Measurements from ENCODE around the gene CCL22.

The CCL22 gene

GRCh38 chr16:57384248-57385070 is 25.9 kb downstream of the CCL22 start:
- Histone ChIP-seq H3K27me3 (ENCODE audit: insufficient read depth, poor library complexity, severe bottlenecking) (no peaks in the 10 kb centered on the region), H3K27ac (replicated peaks) (no peak overlapping the region), H3K4me3 (replicated peaks; ENCODE audit: insufficient read depth, low read length) (no peak overlapping the region)
- TF ChIP-seq SPI1 (IDR thresholded peaks at IDR 0.05; ENCODE audit: borderline replicate concordance, low read depth) (peak; percentile 94), POLR2AphosphoS5 (IDR thresholded peaks at IDR 0.05; ENCODE audit: low read depth) (no peak)
- peak in 1 of 2 experiments; percentile 54 for DNase-seq (ENCODE audit: low read depth in 1 of 2, low spot score in 1 of 2)

- Histone ChIP-seq H3K4me3 (replicated peaks; ENCODE audit: insufficient read depth, low read length) (no peak overlapping the region), H3K27ac (replicated peaks) (no peak overlapping the region), H3K27me3 (ENCODE audit: insufficient read depth, poor library complexity, severe bottlenecking) (no peaks in the 10 kb centered on the region)
- DNase-seq (ENCODE audit: low read depth in 1 of 2, low spot score in 1 of 2): no peak
- TF ChIP-seq SPI1 (IDR thresholded peaks at IDR 0.05; ENCODE audit: borderline replicate concordance, low read depth): no peak
- no peak for TF ChIP-seq POLR2AphosphoS5 (IDR thresholded peaks at IDR 0.05; ENCODE audit: low read depth)
- no peak for TF ChIP-seq CTCF (IDR thresholded peaks at IDR 0.05; ENCODE audit: insufficient read depth, low read length)
- TF ChIP-seq REST (IDR thresholded peaks at IDR 0.05; ENCODE audit: insufficient replicate concordance, low read depth): no peak
- no peak for TF ChIP-seq GABPA (IDR thresholded peaks at IDR 0.05; ENCODE audit: low read depth)
Measured at GRCh38 chr16:57385083-57385482, 26.5 kb downstream of the CCL22 start.

GRCh38 chr16:57386381-57386951 is 27.9 kb downstream of the CCL22 start:
- no peak overlapping the region for H3K27ac ChIP-seq (replicated peaks)

More at GRCh38 chr16:57386381-57386951, 27.9 kb downstream of the CCL22 start:
- H3K4me3 ChIP-seq (replicated peaks; ENCODE audit: insufficient read depth, low read length): no peak overlapping the region
- no peaks in the 10 kb centered on the region for H3K27me3 ChIP-seq (ENCODE audit: insufficient read depth, poor library complexity, severe bottlenecking)
- TF ChIP-seq CTCF (IDR thresholded peaks at IDR 0.05; ENCODE audit: insufficient read depth, low read length) (no peak), REST (IDR thresholded peaks at IDR 0.05; ENCODE audit: insufficient replicate concordance, low read depth) (no peak), SPI1 (IDR thresholded peaks at IDR 0.05; ENCODE audit: borderline replicate concordance, low read depth) (no peak), POLR2AphosphoS5 (IDR thresholded peaks at IDR 0.05; ENCODE audit: low read depth) (no peak), GABPA (IDR thresholded peaks at IDR 0.05; ENCODE audit: low read depth) (no peak)
- DNase-seq (ENCODE audit: low read depth in 1 of 2, low spot score in 1 of 2): no peak
